Heart right ventricle (tissue), 16 donors: ENCODE results near the gene FMNL3. TPM values are rescaled to one million over a fixed set of nuclear protein-coding genes. Genes with fewer than 3 reads are reported as not detected.
"Not testable (repeated sequence)": the region's sequence is repeated elsewhere in the genome, so short reads cannot be mapped to it uniquely, and the experiment has no call there.

Experiments used
- ATAC-seq, 8 donors: fragments of 200-7000 bp; cut with Tn5 transposase; one replicate each; pipeline ENCODE4 v1.9.1; 2020; ENCODE audit warnings: mild to moderate bottlenecking in 8 of 8, moderate library complexity in 8 of 8, moderate number of reproducible peaks in 1 of 8
- DNase-seq, 2 donors: peaks; one replicate each; pipeline ENCODE4 v3.0.0-alpha.2; 2020
- H3K27ac ChIP-seq, 10 donors: fragments of 200-600 bp; sonication (generic) in 2 of 10; one replicate each; pipeline versions ENCODE4 v1.5.0 to v1.8.0; 2020 to 2022; ENCODE audit warnings: mild to moderate bottlenecking in 3 of 10
- H3K27me3 ChIP-seq, 7 donors: fragments of 200-600 bp; one replicate each; pipeline ENCODE4 v1.8.0; 2021 to 2022; ENCODE audit warnings: mild to moderate bottlenecking in 2 of 7
- H3K36me3 ChIP-seq, 9 donors: fragments of 200-600 bp; sonication (generic) in 1 of 9; one replicate each; pipeline versions ENCODE4 v1.5.0 to v1.8.0; 2020 to 2022; ENCODE audit warnings: mild to moderate bottlenecking in 2 of 9
- H3K4me1 ChIP-seq, 9 donors: fragments of 200-600 bp; sonication (generic) in 1 of 9; one replicate each; pipeline versions ENCODE4 v1.5.0 to v1.8.0; 2020 to 2022; ENCODE audit warnings: mild to moderate bottlenecking in 4 of 9
- H3K4me3 ChIP-seq, 10 donors: fragments of 200-600 bp; sonication (generic) in 2 of 10; one replicate each; pipeline versions ENCODE4 v1.5.0 to v1.8.0; 2020 to 2022; ENCODE audit warnings: mild to moderate bottlenecking in 7 of 10, moderate library complexity in 2 of 10
- H3K9me3 ChIP-seq, 11 donors: fragments of 200-600 bp in 10 of 11; sonication (generic) in 2 of 11; one replicate each; pipeline versions ENCODE4 v1.5.0 to v1.8.0; 2013 to 2022; ENCODE audit warnings: mild to moderate bottlenecking in 2 of 11, control low read depth in 1 of 11, moderate library complexity in 1 of 11
- WGBS, 2 donors: extraction: QIAGEN DNeasy Blood & Tissue Kit; methylation state at CpG; one replicate each; pipeline ENCODE4 v1.1.7; 2013; ENCODE audit warnings: inconsistent platforms in 1 of 2; 5-methylcytosine and 5-hydroxymethylcytosine counted together
- intact Hi-C, 10 donors: fragments of 100-400 bp; cut with DNase I; formaldehyde crosslinking; loops; one replicate each; pipeline versions ENCODE4 v1.11.1 to v1.14.2; 2022
- polyA plus RNA-seq, 2 donors: library from polyadenylated mRNA; stranded (reverse); fragments of 200-250 nt; gene quantifications; one replicate each; pipeline ENCODE4 v1.2.3, GENCODE V29; 2013
- total RNA-seq, 10 donors: library from RNA; stranded (reverse); fragmentation: NEBNext Ultra II Directional in 3 of 10; extraction: Animal tissue kit (Norgen Biotek cat#: 25700) in 3 of 10; gene quantifications; one replicate each; pipeline versions ENCODE4 v1.2.1 to v1.2.4, GENCODE V29; 2021 to 2023
- TF ChIP-seq, protein P1 (sequence below), 9 donors: fragments of 200-600 bp; sonication (generic) in 2 of 9; IDR thresholded peaks; one replicate each; pipeline versions ENCODE4 v1.5.0 to v1.8.0; 2021 to 2022; ENCODE audit warnings: antibody characterized with exemption in 9 of 9, mild to moderate bottlenecking in 5 of 9, moderate library complexity in 1 of 9
- donor health status: Arrhythmogenic right ventricular cardiomyopathy.
- donor health status: ischemic (EF 13 %, LVEDD 7.1; RV severe dilation, severe dysfunction).
- donor health status: healthy with polysubstance abuse.
- donor health status: DM: no; HTN: yes; CAD: no.
- donor health status: DM: no; HTN: no; CAD: no.
- donor health status: ischemic (EF 25% LVEDD 6.9; RV normal size, moderate dysfunction).
- donor health status: ischemic (EF 25% LVEDD 5.7; RV mildly dilated, moderate dysfunction).
- donor health status: healthy.
- donor health status: DM: yes; HTN: yes; CAD: no.
- donor health status: Ischemic cardiomyopathy.
- donor health status: ischemic (EF 35%, LVEDD 5.7; RV mildly dilated, moderate dysfunction).
- donor health status: nonischemic (EF 11% LVEDD 7.7; RV severe dilation, severe dysfunction).
- donor health status: DM: yes; HTN: yes; CAD: no.
- donor health status: PGD.
- donor health status: ischemic (EF 29% LVEDD 5.4; RV normal size, mild dysfunction).
- donor health status: nonischemic (EF 23%, LVEDD 6.1; RV moderate dilation, normal function).

FMNL3 gene
- total and polyA plus RNA-seq, 12 donors, result 5.7 to 19.6 (median 11.3) TPM

- intact Hi-C loops, result loop anchor here in 1 of 10 donors (2.0 to 5.0 kb wide), 2 partner anchors 22 to 36 kb away; no protein-coding TSS in a partner anchor
- H3K4me1 ChIP-seq, result peaks cover 10 to 45% (median 41%) of the 10 kb centered on the region in 9 donors
- ATAC-seq (peak; percentile 97 to 98 (median 98)), DNase-seq (peak; percentile 98 to 99)
- H3K27ac ChIP-seq, result peak within 1 kb of the TSS; percentile 90 to 99 (median 94)
- TF ChIP-seq, protein P1, sequence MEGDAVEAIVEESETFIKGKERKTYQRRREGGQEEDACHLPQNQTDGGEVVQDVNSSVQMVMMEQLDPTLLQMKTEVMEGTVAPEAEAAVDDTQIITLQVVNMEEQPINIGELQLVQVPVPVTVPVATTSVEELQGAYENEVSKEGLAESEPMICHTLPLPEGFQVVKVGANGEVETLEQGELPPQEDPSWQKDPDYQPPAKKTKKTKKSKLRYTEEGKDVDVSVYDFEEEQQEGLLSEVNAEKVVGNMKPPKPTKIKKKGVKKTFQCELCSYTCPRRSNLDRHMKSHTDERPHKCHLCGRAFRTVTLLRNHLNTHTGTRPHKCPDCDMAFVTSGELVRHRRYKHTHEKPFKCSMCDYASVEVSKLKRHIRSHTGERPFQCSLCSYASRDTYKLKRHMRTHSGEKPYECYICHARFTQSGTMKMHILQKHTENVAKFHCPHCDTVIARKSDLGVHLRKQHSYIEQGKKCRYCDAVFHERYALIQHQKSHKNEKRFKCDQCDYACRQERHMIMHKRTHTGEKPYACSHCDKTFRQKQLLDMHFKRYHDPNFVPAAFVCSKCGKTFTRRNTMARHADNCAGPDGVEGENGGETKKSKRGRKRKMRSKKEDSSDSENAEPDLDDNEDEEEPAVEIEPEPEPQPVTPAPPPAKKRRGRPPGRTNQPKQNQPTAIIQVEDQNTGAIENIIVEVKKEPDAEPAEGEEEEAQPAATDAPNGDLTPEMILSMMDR (IDR thresholded peaks at IDR 0.05), result peak; percentile 91 to 100 (median 98)
- H3K4me3 ChIP-seq, result peak within 1 kb of the TSS; percentile 61 to 92 (median 69)
- WGBS, 2 donors, result 4% methylated on average over 50 of the region's 50 CpGs
- H3K27me3 ChIP-seq, result no peaks in the 10 kb centered on the region
- H3K9me3 ChIP-seq, result no peaks in the 10 kb centered on the region
- H3K36me3 ChIP-seq, result peaks cover 0 to 21% (median 0%) of the 10 kb centered on the region in 9 donors
Observed at GRCh38 chr12:49740930-49741881, 34.0 kb upstream of the FMNL3 start, which contains the start of gene TMBIM6. Gene TMBIM6 (plus strand): TSS chr12:49741557. CDS start chr12:49752494, 10,937 bp downstream.

DNA sequence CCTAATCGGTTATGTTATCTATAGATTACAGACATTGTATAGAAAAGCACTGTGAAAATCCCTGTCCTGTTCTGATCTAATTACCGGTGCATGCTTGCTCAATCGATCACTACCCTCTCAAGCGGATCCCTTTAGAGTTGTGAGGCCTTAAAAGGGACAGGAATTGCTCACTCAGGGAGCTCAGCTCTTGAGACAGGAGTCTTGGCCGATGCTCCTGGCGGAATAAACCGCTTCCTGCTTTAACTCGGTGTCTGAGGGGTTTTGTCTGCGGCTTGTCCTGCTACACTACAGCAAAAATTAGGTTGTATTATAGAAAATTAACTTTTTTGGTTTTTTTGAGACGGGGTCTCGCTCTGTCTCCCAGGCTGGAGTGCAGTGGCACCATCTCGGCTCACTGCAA is 33.1 kb upstream of the FMNL3 start:
- H3K4me3 ChIP-seq, H3K27me3 ChIP-seq, ATAC-seq, DNase-seq, H3K9me3 ChIP-seq: not testable (repeated sequence)
- intact Hi-C loops, result loop anchor here in 1 of 10 donors (2.0 to 5.0 kb wide), 2 partner anchors 23 to 37 kb away; no protein-coding TSS in a partner anchor
- 94 to 95% methylated on average over 12 of the region's 12 CpGs for WGBS, 2 donors
- Histone ChIP-seq H3K27ac (peak overlapping the region in 1 of 10 donors; percentile 96), H3K36me3 (peaks cover 0 to 14% (median 0%) of the 10 kb centered on the region in 9 donors), H3K4me1 (peaks cover 10 to 36% (median 32%) of the 10 kb centered on the region in 9 donors)

GRCh38 chr12:49738721-49739120 is 31.5 kb upstream of the FMNL3 start:
- H3K36me3 ChIP-seq, H3K27me3 ChIP-seq, H3K9me3 ChIP-seq, H3K4me3 ChIP-seq, H3K27ac ChIP-seq, ATAC-seq, DNase-seq, intact Hi-C loops: not testable (repeated sequence)
- H3K4me1 ChIP-seq, result peaks cover 1 to 20% (median 17%) of the 10 kb centered on the region in 9 donors
- 85 to 91% methylated on average over 5 of the region's 5 CpGs for WGBS, 2 donors

DNA sequence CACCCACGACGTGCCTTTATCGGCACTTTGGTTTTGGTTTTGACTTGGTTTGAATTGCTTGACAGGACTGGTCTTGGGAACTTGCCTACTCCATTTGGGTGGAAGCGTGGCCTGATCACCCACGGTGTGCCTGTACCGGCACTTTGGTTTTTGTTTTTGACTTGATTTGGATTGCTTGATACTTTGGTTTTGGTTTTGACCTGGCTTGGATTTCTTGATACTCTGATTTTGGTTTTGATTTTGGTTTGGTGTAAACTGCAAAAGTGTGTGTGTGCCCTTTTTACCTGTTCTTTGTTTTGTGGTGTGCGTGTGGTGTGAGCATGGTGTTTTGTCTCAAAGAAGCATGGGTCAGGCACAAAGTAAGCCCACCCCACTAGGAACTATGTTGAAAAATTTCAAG is 27.7 kb upstream of the FMNL3 start:
- H3K36me3 ChIP-seq, H3K4me1 ChIP-seq, H3K27ac ChIP-seq, H3K4me3 ChIP-seq, H3K9me3 ChIP-seq, intact Hi-C loops, ATAC-seq, DNase-seq, H3K27me3 ChIP-seq: not testable (repeated sequence)
- 94 to 95% methylated on average over 6 to 7 of the region's 7 CpGs for WGBS, 2 donors

DNA sequence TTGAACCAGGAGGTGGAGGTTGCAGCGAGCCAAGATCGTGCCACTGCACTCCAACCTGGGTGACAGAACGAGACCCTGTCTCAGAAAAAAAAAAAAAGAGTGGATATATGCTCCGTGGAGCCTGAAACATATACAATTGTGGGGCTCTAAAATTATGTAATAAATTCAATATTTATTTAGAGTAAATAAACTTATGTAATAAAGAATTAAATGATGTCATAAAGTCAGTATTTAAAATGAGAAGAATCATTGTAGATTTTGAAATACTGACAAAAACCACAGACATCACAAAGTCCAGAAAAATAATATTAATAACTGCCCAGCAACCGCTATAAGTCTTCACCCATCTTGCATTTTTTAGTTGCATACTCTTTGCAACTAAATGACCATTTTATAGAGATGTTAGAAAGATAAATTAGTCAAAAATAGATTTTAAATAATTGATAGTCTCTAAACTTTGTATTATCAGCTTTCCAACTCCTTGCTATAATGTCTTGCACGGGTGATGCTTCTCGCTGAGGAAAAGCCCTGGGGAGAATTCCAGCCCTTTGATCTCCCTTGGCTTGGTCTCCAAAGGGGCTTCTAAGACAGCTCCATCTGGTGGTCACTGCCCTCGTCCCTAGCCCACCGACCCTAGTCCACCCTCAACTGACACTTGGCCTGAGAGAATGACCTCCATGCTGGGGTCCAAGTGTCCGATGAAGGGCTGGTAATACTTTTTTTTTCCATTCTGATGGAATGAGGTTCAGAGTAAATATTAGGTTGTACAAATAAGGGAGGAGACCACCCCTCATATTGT is 26.2 kb upstream of the FMNL3 start:
- H3K27ac ChIP-seq, result no peak overlapping the region
- H3K27me3 ChIP-seq, result no peaks in the 10 kb centered on the region
- H3K36me3 ChIP-seq, result no peaks in the 10 kb centered on the region
- DNase-seq (no peak), ATAC-seq (no peak)
- TF ChIP-seq, protein P1 (IDR thresholded peaks at IDR 0.05), result no peak
- intact Hi-C loops, result no loop called here
- 70 to 78% methylated on average over 10 of the region's 10 CpGs for WGBS, 2 donors
- no peak overlapping the region for H3K4me3 ChIP-seq
- no peaks in the 10 kb centered on the region for H3K9me3 ChIP-seq
- H3K4me1 ChIP-seq, result no peaks in the 10 kb centered on the region
